CD1c-positive myeloid dendritic cell (primary cell): ENCODE results near the gene CLCN3.
"Not testable (repeated sequence)": the region's sequence is repeated elsewhere in the genome, so short reads cannot be mapped to it uniquely, and the experiment has no call there.

Experiments
- DNase-seq: peaks from one replicate; pipeline ENCODE4 v3.0.0-alpha.2; 2016; ENCODE audit errors: extremely low spot score

CLCN3 gene

GRCh38 chr4:169707958-169708643, 87.7 kb downstream of the CLCN3 start:
- DNase-seq = no peak

DNA sequence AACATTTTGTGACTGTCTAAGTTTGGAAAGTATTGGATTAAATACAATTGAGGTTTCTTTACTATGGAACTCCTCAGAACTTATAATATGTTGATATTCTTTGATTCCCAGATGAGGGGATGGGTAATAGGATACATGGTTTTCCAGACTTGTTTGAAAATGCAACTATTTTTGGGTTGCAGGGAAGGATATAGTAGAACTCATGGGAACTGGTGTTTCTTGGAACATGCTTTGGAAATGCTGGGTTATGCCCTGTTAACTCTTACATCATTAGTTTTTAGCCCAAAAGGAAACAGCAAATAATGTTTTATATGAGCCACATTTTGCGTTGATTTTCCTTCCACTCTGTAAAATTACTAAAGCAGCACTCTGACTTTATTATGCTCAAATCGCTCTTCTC, 95.4 kb downstream of the CLCN3 start:
- DNase-seq = no peak

DNA sequence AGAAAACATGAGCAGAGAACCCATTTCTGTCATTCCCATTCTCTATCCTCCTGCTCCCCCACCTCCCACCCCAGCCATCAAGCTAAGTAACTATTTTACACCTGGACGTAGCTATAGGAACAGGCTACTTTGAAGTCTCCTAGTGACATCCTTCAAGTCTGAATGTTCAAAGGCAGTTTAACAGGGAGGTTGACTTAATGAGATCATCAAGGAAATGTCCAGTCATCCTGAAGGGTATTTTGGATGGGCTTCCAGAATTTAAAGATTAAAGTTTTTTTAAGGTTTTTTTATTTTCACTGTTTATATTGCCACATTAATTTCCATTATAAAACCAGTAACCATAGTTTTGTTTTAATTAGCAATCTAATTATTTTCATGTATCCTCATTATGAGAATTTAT, 96.3 kb downstream of the CLCN3 start:
- DNase-seq = no peak

GRCh38 chr4:169720529-169720928, 100.2 kb downstream of the CLCN3 start:
- no peak for DNase-seq

- no peak for DNase-seq
Measured at GRCh38 chr4:169723207-169723965, 103.0 kb downstream of the CLCN3 start.

DNA sequence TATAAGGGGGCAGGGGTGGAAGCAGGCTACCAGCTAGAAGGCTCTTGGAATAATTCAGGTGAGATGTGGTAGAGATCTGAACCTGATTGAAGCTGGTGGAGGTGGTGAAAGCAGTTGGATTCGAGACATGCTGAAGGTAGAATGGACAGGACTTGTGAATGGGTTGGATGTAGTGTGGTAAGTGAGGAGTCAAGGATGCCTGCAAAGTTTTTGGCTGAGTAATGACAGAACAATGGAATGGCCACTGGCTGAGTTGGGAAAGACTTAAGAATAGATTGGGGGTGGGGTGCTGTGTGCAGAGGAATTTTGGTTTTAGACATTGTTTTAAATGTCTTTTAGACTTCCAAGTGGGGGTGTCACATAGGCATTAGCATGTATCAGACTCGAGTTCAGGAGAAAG, 103.9 kb downstream of the CLCN3 start:
- DNase-seq = no peak

GRCh38 chr4:169727616-169728015, 107.2 kb downstream of the CLCN3 start:
- DNase-seq = no peak

DNA sequence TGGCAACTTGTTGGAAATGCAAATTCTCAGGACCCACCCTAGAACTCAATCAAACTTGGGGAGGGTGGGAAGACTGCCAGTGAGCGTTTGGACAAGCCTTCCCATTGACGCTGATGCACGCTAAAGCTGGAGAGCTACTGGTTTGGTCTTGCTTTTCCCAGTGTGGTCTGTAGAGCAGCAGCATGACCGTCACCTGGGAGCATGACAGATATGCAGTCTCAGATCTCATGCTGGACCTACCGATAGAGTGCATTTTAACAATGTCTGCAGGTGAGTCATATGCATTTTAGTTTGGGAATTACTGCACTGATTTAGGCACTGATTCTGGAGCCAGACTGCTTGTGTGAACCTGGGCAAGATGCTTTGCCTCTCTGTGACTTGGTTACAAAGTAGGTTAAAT, 110.2 kb downstream of the CLCN3 start:
- DNase-seq = no peak

- DNase-seq = not testable (repeated sequence)
Measured at GRCh38 chr4:169738604-169739003, 118.2 kb downstream of the CLCN3 start.

GRCh38 chr4:169741569-169741968, 121.2 kb downstream of the CLCN3 start:
- DNase-seq = no peak

DNA sequence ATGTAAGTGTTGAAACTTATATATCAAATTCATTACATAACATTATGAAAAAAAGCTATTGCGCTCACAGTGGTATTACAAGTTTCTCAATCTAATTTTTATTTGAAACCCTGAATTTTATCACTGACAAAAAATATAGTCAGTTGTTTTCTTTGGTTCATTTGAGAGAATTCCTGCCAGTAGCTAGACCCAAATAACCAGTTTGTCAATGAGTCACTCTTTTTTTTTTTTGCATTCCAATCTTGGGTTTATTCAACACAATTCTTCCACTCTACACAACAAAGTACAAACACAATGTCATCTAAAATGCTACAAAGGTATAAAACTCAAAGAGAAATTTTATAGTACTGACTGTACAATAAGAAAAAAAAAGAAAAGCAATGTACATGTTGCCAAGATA, 124.2 kb downstream of the CLCN3 start:
- no peak for DNase-seq

- no peak for DNase-seq
Measured at GRCh38 chr4:169745291-169745690, 124.9 kb downstream of the CLCN3 start.

- DNase-seq = peak; percentile 15
Measured at GRCh38 chr4:169756971-169757574, 136.7 kb downstream of the CLCN3 start.

GRCh38 chr4:169757575-169758184, 137.3 kb downstream of the CLCN3 start, which contains the start of gene HPF1:
Gene HPF1, minus strand, starts transcription at chr4:169757944. Its CDS starts 67 bp downstream, at chr4:169757877.
- DNase-seq = peak; percentile 92

GRCh38 chr4:169758401-169758962, 138.1 kb downstream of the CLCN3 start:
- peak; percentile 30 for DNase-seq

GRCh38 chr4:169761846-169762245, 141.5 kb downstream of the CLCN3 start:
- DNase-seq = no peak

DNA sequence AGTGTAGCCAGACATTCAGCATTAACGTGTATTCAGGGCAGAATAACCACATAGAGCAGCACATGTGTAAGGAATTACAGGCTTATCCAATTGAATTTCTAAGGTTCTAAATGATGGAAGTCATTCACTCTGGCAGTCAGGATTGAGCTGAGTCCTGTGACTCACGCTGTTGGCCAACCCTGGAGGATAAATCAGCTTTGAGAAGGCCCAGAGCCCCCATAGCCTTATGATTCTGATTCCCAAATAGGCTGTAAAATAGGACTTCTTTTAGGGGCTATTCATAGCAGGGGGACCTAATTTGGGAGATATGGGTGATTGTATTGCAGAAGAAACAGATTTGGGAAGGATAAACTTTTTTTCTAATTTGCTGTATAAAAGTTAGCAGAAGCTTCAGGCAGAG, 145.5 kb downstream of the CLCN3 start:
- DNase-seq = no peak

DNA sequence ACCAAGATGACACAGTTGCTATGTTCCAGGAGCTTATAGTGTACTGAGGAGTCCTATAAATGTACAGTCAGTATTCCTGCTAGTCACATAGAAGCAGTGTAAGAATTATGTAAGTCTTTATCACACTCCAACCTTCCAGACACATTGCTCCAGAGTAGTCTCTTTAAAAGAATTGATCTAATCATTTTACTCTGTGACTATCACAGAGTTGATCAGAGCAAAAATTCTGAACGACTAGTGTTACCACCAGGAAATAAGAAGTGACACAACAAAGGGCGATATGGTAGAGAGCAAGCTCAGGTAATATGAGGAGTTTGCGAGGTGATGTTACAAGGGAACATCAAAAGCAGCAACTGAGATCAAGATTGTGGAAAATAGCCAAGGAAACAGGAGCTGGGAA, 146.4 kb downstream of the CLCN3 start:
- no peak for DNase-seq

DNA sequence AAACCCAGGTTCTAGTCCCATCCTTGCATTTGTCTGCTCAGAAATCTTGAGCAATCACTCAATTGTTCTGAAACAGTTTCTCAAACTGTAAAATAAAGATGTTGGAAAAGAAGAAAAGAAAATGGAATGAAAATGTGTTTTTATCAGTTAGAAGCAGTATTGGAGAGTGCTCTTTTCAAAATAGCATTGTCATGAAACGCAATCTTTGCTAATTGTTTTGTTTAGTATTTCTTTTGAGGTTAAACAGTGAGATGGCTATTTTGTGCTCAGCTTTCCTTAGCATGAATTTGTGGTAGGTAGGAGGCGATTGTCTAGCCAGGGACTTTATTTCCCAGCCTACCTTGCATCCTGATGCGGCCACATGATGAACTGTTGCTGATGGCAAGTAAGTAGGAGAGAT, 148.0 kb downstream of the CLCN3 start:
- DNase-seq = no peak

DNA sequence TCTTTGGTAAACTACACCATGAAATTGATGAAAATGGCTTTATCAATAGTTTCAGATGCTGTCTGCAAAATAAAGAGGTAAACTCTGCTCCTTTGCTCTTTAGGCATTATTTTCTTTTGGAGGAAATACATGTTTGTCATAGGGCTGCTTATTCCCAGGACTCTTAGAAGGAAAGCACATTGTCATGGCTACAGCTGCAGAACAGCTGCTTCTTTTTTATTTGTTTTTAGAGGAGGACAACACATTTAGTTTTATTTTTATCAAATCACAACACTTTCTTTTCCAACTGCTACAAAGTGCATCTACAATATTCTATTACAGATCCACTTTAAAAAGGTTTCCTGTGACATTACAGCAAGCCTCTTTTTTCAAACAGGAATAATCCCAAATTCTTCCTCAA, 150.0 kb downstream of the CLCN3 start:
- no peak for DNase-seq

- not testable (repeated sequence) for DNase-seq
Measured at GRCh38 chr4:169771556-169772080, 151.2 kb downstream of the CLCN3 start.
